Heart right ventricle (tissue), 16 donors: ENCODE results near the gene LRFN5. TPM values are rescaled to one million over a fixed set of nuclear protein-coding genes. Genes with fewer than 3 reads are reported as not detected.
"Not testable (repeated sequence)": the region's sequence is repeated elsewhere in the genome, so short reads cannot be mapped to it uniquely, and the experiment has no call there.

Experiments
- ATAC-seq, 8 donors: fragments of 200-7000 bp; cut with Tn5 transposase; one replicate each; pipeline ENCODE4 v1.9.1; 2020; ENCODE audit warnings: mild to moderate bottlenecking in 8 of 8, moderate library complexity in 8 of 8, moderate number of reproducible peaks in 1 of 8
- DNase-seq, 2 donors: peaks; one replicate each; pipeline ENCODE4 v3.0.0-alpha.2; 2020
- H3K27ac ChIP-seq, 10 donors: fragments of 200-600 bp; sonication (generic) in 2 of 10; one replicate each; pipeline versions ENCODE4 v1.5.0 to v1.8.0; 2020 to 2022; ENCODE audit warnings: mild to moderate bottlenecking in 3 of 10
- H3K27me3 ChIP-seq, 7 donors: fragments of 200-600 bp; one replicate each; pipeline ENCODE4 v1.8.0; 2021 to 2022; ENCODE audit warnings: mild to moderate bottlenecking in 2 of 7
- H3K36me3 ChIP-seq, 9 donors: fragments of 200-600 bp; sonication (generic) in 1 of 9; one replicate each; pipeline versions ENCODE4 v1.5.0 to v1.8.0; 2020 to 2022; ENCODE audit warnings: mild to moderate bottlenecking in 2 of 9
- H3K4me1 ChIP-seq, 9 donors: fragments of 200-600 bp; sonication (generic) in 1 of 9; one replicate each; pipeline versions ENCODE4 v1.5.0 to v1.8.0; 2020 to 2022; ENCODE audit warnings: mild to moderate bottlenecking in 4 of 9
- H3K4me3 ChIP-seq, 10 donors: fragments of 200-600 bp; sonication (generic) in 2 of 10; one replicate each; pipeline versions ENCODE4 v1.5.0 to v1.8.0; 2020 to 2022; ENCODE audit warnings: mild to moderate bottlenecking in 7 of 10, moderate library complexity in 2 of 10
- H3K9me3 ChIP-seq, 11 donors: fragments of 200-600 bp in 10 of 11; sonication (generic) in 2 of 11; one replicate each; pipeline versions ENCODE4 v1.5.0 to v1.8.0; 2013 to 2022; ENCODE audit warnings: mild to moderate bottlenecking in 2 of 11, control low read depth in 1 of 11, moderate library complexity in 1 of 11
- WGBS, 2 donors: extraction: QIAGEN DNeasy Blood & Tissue Kit; methylation state at CpG; one replicate each; pipeline ENCODE4 v1.1.7; 2013; ENCODE audit warnings: inconsistent platforms in 1 of 2; 5-methylcytosine and 5-hydroxymethylcytosine counted together
- intact Hi-C, 10 donors: fragments of 100-400 bp; cut with DNase I; formaldehyde crosslinking; loops; one replicate each; pipeline versions ENCODE4 v1.11.1 to v1.14.2; 2022
- polyA plus RNA-seq, 2 donors: library from polyadenylated mRNA; stranded (reverse); fragments of 200-250 nt; gene quantifications; one replicate each; pipeline ENCODE4 v1.2.3, GENCODE V29; 2013
- total RNA-seq, 10 donors: library from RNA; stranded (reverse); fragmentation: NEBNext Ultra II Directional in 3 of 10; extraction: Animal tissue kit (Norgen Biotek cat#: 25700) in 3 of 10; gene quantifications; one replicate each; pipeline versions ENCODE4 v1.2.1 to v1.2.4, GENCODE V29; 2021 to 2023
- TF ChIP-seq, protein P1 (sequence below), 9 donors: fragments of 200-600 bp; sonication (generic) in 2 of 9; IDR thresholded peaks; one replicate each; pipeline versions ENCODE4 v1.5.0 to v1.8.0; 2021 to 2022; ENCODE audit warnings: antibody characterized with exemption in 9 of 9, mild to moderate bottlenecking in 5 of 9, moderate library complexity in 1 of 9
- donor health status: Arrhythmogenic right ventricular cardiomyopathy.
- donor health status: ischemic (EF 13 %, LVEDD 7.1; RV severe dilation, severe dysfunction).
- donor health status: healthy with polysubstance abuse.
- donor health status: DM: no; HTN: yes; CAD: no.
- donor health status: DM: no; HTN: no; CAD: no.
- donor health status: ischemic (EF 25% LVEDD 6.9; RV normal size, moderate dysfunction).
- donor health status: ischemic (EF 25% LVEDD 5.7; RV mildly dilated, moderate dysfunction).
- donor health status: healthy.
- donor health status: DM: yes; HTN: yes; CAD: no.
- donor health status: Ischemic cardiomyopathy.
- donor health status: ischemic (EF 35%, LVEDD 5.7; RV mildly dilated, moderate dysfunction).
- donor health status: nonischemic (EF 11% LVEDD 7.7; RV severe dilation, severe dysfunction).
- donor health status: DM: yes; HTN: yes; CAD: no.
- donor health status: PGD.
- donor health status: ischemic (EF 29% LVEDD 5.4; RV normal size, mild dysfunction).
- donor health status: nonischemic (EF 23%, LVEDD 6.1; RV moderate dilation, normal function).

Gene LRFN5
- total and polyA plus RNA-seq, 12 donors = 0.13 to 1.5 (median 0.49) TPM; not detected in 1

DNA sequence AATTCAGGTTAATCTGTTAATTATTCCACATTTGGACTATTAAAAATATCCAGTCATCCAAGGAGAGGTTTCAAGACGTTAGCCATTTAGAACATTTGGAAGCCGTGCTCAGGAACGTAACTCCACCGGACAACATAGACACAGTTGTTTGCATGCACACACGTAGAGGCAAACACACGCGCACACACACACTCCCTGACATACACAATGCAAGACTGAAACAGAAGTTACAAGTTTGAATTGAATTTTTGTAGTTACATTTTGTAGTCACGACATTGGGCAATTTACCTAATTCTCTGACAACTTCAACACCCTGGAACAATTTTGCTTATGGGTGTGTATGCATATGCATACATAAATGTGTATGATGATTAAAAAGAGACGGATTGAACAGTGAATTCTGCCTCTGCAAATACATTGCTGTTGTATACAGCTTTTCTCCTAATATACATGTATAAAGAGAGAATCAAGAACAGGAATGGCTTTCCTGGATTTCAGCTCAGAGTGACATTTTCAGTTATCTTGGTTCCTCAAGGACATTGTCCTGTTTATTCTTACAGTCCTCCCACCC is 298.8 kb downstream of the LRFN5 start:
- Histone ChIP-seq H3K4me3 (no peak overlapping the region), H3K4me1 (no peaks in the 10 kb centered on the region), H3K27me3 (no peaks in the 10 kb centered on the region), H3K36me3 (no peaks in the 10 kb centered on the region), H3K9me3 (peaks cover 0 to 3% (median 0%) of the 10 kb centered on the region in 11 donors), H3K27ac (no peak overlapping the region)
- ATAC-seq (no peak), DNase-seq (no peak)
- intact Hi-C loops = no loop called here
- TF ChIP-seq, protein P1, sequence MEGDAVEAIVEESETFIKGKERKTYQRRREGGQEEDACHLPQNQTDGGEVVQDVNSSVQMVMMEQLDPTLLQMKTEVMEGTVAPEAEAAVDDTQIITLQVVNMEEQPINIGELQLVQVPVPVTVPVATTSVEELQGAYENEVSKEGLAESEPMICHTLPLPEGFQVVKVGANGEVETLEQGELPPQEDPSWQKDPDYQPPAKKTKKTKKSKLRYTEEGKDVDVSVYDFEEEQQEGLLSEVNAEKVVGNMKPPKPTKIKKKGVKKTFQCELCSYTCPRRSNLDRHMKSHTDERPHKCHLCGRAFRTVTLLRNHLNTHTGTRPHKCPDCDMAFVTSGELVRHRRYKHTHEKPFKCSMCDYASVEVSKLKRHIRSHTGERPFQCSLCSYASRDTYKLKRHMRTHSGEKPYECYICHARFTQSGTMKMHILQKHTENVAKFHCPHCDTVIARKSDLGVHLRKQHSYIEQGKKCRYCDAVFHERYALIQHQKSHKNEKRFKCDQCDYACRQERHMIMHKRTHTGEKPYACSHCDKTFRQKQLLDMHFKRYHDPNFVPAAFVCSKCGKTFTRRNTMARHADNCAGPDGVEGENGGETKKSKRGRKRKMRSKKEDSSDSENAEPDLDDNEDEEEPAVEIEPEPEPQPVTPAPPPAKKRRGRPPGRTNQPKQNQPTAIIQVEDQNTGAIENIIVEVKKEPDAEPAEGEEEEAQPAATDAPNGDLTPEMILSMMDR (IDR thresholded peaks at IDR 0.05) = no peak
- 92 to 95% methylated on average over 9 of the region's 9 CpGs for WGBS, 2 donors

DNA sequence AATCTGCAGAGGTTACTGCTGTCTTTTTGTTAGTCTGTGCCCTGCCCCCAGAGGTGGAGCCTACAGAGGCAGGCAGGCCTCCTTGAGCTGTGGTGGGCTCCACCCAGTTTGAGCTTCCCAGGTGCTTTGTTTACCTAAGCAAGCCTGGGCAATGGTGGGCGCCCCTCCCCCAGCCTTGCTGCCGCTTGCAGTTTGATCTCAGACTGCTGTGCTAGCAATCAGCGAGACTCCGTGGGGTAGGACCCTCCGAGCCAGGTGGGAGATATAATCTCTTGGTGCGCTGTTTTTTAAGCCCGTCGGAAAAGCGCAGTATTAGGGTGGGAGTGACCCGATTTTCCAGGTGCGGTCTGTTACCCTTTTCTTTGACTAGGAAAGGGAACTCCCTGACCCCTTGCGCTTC is 304.5 kb downstream of the LRFN5 start:
- H3K9me3 ChIP-seq, intact Hi-C loops, ATAC-seq, H3K27me3 ChIP-seq, H3K4me1 ChIP-seq, H3K27ac ChIP-seq, DNase-seq, H3K4me3 ChIP-seq, H3K36me3 ChIP-seq: not testable (repeated sequence)
- 83 to 87% methylated on average over 12 of the region's 12 CpGs for WGBS, 2 donors

DNA sequence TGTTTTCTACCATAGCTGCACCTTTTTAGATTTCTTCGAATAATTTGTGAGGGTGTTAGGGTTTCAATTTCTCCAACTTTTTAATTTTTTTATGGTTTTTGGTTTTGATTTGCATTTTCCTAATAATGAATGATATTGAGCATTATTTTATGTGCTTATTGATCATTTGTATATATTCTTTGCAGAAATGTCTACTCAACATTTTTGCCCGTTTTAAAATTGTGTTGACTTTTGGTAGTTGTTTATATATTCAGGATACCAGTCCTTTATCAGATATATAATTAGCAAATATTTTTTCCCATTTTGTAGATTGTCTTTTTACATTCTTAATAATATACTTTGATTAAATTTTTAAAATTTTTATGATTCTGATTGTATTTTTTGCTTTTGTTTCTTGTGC is 306.7 kb downstream of the LRFN5 start:
- H3K4me3 ChIP-seq = no peak overlapping the region
- TF ChIP-seq, protein P1 (IDR thresholded peaks at IDR 0.05) = no peak
- no peaks in the 10 kb centered on the region for H3K4me1 ChIP-seq
- intact Hi-C loops = no loop called here
- no peaks in the 10 kb centered on the region for H3K36me3 ChIP-seq
- ATAC-seq (no peak), DNase-seq (no peak)
- H3K27me3 ChIP-seq = no peaks in the 10 kb centered on the region
- peaks cover 0 to 16% (median 2%) of the 10 kb centered on the region in 11 donors for H3K9me3 ChIP-seq
- 91 to 93% methylated on average over 2 of the region's 2 CpGs for WGBS, 2 donors
- H3K27ac ChIP-seq = no peak overlapping the region

DNA sequence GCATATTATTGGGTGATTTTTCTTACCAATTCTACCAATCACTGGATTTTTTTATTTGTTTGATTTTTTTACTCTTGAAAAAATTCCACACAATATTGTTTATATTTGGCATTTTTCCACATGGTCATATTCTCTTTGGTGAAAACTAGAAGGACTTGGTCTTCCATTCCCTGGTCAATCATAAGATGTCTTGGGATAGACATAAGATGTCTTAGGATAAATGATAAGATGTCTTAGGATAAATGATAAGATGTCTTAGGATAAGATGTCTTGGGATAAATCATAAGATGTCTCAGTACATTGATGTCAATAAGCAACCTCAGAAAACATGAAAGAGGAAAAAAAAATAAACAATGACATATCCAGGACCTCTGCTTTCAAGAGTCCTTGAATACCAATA is 309.1 kb downstream of the LRFN5 start:
- DNase-seq = no peak
- H3K27me3 ChIP-seq = no peaks in the 10 kb centered on the region
- intact Hi-C loops = no loop called here
- no peak overlapping the region for H3K4me3 ChIP-seq
- H3K4me1 ChIP-seq = no peaks in the 10 kb centered on the region
- no peak overlapping the region for H3K27ac ChIP-seq
- H3K36me3 ChIP-seq = no peaks in the 10 kb centered on the region
- peaks cover 0 to 12% (median 3%) of the 10 kb centered on the region in 11 donors for H3K9me3 ChIP-seq
- ATAC-seq = no peak
- TF ChIP-seq, protein P1 (IDR thresholded peaks at IDR 0.05) = no peak

DNA sequence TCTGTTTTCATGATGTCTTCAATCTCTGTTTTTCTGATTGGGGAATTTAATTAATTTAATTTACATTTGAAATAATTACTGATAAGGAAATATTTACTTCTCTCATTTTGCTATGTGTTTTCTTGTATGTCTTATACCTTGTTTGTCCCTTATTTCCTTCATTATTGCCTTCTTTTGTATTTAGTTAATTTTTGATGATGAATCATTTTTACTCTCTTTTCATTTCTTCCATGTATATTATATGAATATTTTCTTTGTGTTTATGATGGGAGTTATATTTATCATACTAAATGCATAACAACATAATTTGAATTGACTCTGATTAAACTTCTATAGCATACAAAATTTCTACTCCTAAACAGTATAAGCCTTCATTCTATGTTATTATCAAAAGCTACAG is 309.6 kb downstream of the LRFN5 start:
- ATAC-seq (no peak), DNase-seq (no peak)
- intact Hi-C loops = no loop called here
- Histone ChIP-seq H3K9me3 (peaks cover 0 to 12% (median 3%) of the 10 kb centered on the region in 11 donors), H3K27ac (no peak overlapping the region), H3K4me3 (no peak overlapping the region), H3K4me1 (no peaks in the 10 kb centered on the region), H3K27me3 (no peaks in the 10 kb centered on the region), H3K36me3 (no peaks in the 10 kb centered on the region)
- TF ChIP-seq, protein P1 (IDR thresholded peaks at IDR 0.05) = no peak
